HPDE6-E6E7 (cell line): Measurements from ENCODE around the gene KRTAP3-3.
"Not testable (repeated sequence)": the region's sequence is repeated elsewhere in the genome, so short reads cannot be mapped to it uniquely, and the experiment has no call there.

Experiments
- DNase-seq: peaks from one replicate; pipeline ENCODE4 v3.0.0; 2011; ENCODE audit warnings: missing footprints; ENCODE audit errors: extremely low spot score

The KRTAP3-3 gene

GRCh38 chr17:41004397-41004796, 10.4 kb upstream of the KRTAP3-3 start:
- no peak for DNase-seq

GRCh38 chr17:41003926-41004325, 10.0 kb upstream of the KRTAP3-3 start:
- DNase-seq = no peak

DNA sequence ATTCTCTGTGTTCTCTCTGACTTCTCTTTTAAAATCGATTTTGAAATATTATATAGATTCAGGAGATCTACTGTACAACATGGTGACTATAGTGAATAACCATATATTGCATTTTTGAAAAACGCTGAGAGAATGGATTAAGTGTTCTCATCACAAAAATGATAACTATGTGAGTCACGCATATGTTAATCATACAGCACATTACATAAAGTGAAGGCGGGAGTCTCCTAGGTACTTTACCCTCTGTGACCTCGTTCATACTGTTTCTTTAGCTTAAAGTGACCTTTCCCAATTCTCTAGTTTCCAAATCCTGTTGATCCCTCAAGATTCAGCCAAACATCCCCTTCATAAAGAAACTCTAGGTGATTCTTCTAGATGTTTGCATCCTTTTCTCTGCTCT, 8.8 kb upstream of the KRTAP3-3 start:
- DNase-seq = peak; percentile 34

- DNase-seq = no peak
Measured at GRCh38 chr17:41001795-41002194, 7.8 kb upstream of the KRTAP3-3 start.

DNA sequence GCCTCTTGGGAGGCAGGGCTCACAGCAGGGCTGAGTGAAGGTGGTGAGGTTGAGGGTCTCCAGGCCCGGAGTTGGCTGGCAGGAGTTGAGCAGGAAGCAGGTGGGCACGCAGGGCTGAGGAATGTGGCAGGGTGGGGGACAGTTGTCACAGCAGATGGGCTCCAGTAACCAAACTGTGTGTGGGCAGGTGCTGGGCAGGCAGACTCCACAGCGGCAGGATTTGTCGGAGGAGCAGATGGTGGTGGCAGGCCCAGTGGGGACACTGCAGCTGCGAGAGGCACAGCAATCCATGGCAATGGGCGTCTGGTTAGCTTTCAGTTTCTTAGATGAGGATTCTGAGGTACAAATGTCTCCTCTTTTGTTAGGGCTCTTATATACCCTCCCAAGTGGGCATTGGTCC, 5.6 kb upstream of the KRTAP3-3 start, which contains the start of gene KRTAP3-2:
Gene KRTAP3-2 (minus strand): TSS at position 344 of the 400 bp plus-strand sequence. CDS start 53 bp downstream, at position 291.
- DNase-seq = not testable (repeated sequence)

DNA sequence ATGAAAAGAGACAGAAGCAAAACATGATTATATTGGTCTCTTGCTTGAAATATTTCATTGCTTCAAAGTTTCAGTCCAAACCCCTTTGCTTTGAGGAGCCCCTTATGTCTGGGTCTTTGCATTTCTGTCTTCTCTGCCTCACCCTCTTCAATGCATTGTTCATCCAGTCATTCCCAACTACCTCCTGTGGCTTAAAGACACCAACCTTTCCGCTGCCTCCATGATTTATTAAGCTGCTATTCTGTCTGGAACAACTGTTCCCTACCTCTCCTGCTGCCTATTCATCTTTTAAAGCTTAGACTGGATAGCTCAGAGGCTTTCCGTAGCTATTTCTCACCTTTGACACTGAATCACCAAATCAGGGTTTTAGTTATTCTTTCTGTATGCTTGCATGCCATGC, 3.4 kb upstream of the KRTAP3-3 start:
- DNase-seq = no peak

- DNase-seq = no peak
Measured at GRCh38 chr17:40996829-40997228, 2.9 kb upstream of the KRTAP3-3 start.

DNA sequence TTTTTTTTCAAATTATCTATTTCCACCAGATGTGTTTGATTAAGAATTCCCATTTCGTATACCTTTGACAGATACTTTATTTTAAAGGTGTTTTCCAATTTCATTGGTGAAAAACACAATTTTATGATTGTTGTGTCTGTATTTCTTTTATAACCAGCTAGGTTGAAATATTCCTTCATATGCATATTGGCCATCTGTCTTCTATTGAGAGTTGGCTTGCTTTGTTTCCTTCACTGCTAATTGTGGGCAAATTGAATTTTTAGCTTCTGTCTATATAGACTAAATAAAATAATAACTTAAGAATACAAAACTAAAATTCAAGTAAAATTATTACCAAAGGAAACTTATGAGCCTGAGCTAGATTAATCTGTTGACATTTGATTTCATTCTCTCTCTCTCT, 1.2 kb upstream of the KRTAP3-3 start:
- no peak for DNase-seq

- DNase-seq = no peak
Measured at GRCh38 chr17:40993084-40993483, 880 bp downstream of the KRTAP3-3 start.

DNA sequence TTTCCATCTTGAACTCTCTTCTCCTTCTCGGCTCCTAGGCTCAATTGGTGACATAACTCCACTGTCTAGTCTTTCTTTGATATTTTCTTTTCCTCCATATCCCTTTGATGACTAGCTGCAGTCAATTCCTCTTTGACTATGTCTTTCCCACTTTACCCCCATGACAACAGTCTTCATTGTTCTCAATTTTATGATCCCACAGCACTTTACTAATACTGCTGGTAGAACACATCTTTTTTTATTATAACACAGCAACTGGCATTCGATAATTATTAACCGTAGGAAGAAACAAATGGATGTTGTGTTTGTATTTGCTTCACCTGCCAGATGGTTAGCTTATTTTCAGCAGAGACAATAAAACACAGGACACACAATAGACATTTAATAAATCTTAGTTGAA, 1.3 kb downstream of the KRTAP3-3 start:
- DNase-seq = no peak

DNA sequence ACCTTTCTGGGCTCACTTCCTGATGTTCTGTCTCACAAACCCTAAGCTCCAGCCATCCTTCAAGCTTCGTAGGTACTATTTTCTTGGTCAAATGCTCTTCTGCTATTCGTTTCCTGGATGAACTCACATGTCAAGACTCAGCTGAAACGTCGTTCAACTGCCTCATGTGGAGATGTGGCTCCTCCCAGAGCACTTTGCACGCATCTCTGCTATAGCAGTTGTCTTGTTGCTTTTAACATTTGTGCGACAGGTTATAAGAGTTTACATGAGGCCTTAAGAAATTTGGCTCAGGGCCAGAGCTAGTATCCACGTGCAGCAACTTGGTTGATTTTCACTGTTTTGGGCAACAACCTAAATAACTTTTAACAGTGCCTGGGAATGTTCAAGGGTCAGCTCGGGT, 7.0 kb downstream of the KRTAP3-3 start:
- DNase-seq = no peak

DNA sequence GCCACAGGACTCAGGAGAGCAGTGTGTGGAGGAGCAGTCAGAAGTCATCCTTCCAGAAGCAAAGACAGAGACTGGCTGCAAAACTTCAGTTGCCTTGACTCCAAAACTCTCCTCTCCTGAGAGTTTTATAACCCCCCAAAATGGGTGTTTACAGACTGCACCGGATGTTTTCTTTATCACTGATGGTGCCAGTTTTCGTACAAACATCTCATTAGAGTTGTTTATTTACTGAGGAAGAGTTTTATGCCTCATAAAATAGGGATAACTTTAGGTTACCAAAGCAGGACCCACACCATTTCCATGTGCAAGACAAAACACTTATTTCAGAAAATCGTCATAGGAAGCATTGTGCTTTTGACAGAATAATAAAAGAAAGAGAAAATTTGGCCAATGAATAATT, 9.7 kb downstream of the KRTAP3-3 start, which contains the start of gene KRT40:
Gene KRT40 (minus strand): TSS at position 101 of the 400 bp plus-strand sequence. CDS start 53 bp downstream, at position 48.
- DNase-seq = no peak

GRCh38 chr17:40981115-40981514, 12.8 kb downstream of the KRTAP3-3 start:
- no peak for DNase-seq

- no peak for DNase-seq
Measured at GRCh38 chr17:40980596-40980995, 13.4 kb downstream of the KRTAP3-3 start.

DNA sequence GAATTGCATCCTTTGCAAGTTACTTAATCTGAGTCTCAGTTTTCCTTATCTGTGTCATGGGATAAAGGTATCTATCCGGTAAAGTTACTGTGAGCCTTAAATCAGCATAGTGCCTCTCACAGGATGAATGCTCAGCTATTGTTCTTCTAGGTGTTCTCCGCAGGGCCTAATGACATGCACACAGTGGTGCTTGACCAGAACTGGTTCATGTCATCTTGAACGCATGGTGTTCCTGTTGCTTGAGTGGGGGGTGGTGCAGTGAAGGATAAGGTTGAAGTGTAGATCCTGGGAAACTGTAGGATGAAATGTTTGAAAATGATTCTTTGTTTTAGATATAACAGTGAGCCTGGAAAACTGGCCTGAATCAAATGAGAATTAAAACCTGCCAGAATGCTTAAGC, 13.8 kb downstream of the KRTAP3-3 start:
- DNase-seq = no peak

DNA sequence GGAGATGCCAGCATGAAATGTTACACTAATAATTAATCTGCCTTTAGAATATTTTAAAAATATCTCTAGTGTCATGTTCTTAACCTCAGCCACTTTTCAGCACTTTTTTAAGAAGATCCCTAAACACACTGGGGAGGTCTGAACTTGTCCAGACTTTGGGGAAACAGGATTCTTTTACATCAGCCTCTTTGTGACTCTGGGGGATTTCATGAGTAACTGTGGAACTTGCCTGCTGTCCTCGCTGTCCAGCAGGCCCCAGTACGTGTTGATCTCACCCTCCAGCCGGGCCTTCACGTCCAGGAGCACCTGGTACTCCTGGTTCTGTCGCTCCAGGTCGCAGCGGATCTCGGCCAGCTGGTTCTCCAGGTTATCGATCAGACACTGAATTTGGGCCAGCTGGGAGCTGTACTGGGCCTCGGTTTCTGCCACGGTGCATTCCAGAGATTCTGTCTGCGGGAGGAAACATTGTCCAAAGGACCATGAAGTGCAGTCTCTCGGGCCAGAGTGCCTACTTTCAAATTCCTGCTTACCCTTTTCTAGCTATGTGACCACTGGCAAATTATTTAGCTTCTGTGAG, 15.3 kb downstream of the KRTAP3-3 start:
- no peak for DNase-seq

DNA sequence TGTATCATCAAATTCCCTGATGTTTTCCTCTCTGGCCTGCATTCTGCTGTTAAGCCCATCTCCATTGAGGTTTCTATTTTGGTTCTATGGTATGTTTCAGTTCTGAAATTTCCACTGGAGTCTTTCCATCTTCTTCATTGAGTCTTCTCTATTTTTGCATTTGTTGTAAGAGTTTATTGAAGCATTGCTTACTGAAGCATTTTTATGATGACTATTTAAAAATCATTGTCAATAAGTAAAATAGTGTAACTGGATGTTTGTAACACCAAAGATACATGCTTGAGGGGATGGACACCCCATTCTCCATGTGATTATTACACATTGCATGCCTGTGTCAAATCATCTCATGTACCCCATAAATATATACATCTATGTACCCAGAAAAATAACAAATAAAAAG, 18.4 kb downstream of the KRTAP3-3 start:
- DNase-seq = no peak

DNA sequence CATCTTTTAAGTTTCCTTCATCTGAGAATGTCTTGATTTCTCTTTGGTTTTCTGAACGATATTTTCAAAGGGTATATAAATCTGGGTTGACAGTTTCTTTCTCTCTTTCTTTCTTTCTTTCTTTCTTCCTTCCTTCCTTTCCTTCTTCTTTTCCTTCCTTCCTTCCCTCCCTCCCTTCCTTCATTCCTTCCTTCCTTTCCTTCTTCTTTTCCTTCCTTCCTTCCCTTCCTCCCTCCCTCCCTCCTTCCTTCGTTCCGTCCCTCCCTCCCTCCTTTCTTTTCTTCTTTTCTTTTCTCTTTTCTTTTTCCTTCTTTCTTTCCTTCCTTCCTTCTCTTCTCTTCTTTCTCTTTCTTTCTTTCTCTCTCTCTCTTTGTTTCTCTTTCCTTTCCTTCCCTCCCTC, 19.6 kb downstream of the KRTAP3-3 start:
- DNase-seq = no peak

- no peak for DNase-seq
Measured at GRCh38 chr17:40967582-40967981, 26.4 kb downstream of the KRTAP3-3 start.

DNA sequence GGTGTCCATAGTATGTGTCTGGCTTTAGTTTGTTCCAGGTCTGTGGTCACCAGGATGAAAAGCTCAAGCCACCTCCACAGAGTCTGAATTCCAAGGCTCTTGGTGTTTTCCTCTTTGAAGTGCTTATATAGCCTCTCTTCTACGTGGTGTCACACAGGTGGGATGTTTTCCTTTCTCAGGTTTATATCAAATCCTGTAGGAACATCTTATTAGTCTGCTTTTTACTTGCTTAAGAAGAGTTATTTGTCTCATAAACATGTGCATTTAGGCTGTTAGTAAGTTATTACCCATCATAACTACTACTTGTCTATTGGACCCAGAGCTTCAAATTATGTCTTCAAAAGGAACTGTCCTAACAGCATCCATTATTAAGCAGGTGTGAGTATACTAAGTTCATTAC, 27.1 kb downstream of the KRTAP3-3 start, which contains the start of gene KRT39:
Gene KRT39 (minus strand): TSS at position 101 of the 400 bp plus-strand sequence. CDS start 92 bp downstream, at position 9.
- DNase-seq = no peak

DNA sequence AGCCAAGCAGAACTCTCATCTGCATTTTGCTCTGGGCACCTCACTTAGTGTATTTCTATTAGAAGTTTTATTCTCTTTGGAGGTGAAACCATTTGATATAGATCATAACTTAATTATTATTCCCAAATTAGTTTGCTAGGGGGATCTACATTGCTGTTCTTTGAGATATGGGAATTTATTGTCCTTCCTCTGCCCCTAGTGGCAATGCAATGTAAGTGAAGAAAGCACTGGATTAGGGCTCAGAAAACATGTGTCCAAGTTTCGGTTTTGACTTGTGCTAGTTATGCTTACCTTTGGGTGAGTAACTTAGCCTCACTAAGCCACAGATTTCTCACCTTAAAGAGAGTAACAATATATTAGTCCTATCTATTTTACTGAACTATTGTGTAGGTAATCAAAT, 30.1 kb downstream of the KRTAP3-3 start:
- no peak for DNase-seq

DNA sequence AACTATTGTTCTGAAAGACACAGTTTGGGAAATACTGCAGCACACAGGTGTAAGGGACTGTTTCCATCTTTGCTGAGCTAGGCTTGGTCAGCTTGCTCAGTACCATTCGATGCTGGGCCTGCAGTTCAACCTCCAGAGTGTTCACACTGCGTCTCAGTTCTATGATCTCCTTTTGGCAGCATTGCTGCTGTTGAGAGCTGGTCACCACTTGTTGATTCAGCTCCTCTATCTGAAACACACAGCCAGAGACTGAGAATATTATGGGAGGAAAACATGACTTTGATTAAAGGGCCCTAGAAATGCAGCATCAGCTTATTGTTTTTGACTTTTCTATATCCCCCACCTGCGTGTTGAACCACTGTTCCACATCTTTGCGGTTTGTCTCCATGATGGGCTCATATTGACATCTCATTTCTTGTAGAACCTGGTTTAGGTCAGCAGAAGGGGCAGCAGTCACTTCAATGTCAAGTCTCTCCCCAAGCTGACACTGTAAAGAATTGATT, 31.9 kb downstream of the KRTAP3-3 start:
- no peak for DNase-seq

DNA sequence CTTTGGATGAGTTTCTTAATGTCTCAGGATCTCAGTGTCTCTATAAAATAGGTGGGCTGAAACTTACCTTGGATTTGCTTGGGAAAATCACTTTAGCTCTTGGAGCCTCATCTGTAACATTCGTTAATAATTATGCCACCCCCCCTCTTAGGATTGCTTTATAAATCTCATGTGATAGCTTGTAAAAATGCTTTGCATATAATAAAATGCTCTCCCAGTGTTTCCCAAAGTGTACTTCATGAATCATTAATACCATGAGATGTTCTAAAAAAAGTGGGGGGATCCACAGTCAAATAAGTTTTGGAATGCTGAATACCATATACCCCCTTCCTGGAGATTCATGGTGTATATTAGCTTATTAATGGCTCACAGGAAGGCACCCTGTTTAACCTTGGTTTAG, 32.4 kb downstream of the KRTAP3-3 start:
- no peak for DNase-seq

GRCh38 chr17:40960144-40960543, 33.8 kb downstream of the KRTAP3-3 start:
- DNase-seq = no peak
